Suprapubic skin (tissue), 3 donors: ENCODE data around the gene TBX6.

Source experiments
- EP300 ChIP-seq: sonication (generic); formaldehyde crosslinking; IDR thresholded peaks from one replicate; pipeline ENCODE4 v1.6.1; 2017; ENCODE audit warnings: antibody characterized with exemption
- POLR2A ChIP-seq, 2 donors: fragments of 450-650 bp; IDR thresholded peaks; one replicate each; pipeline ENCODE4 v1.6.1; 2017; ENCODE audit warnings: antibody characterized with exemption in 2 of 2, mild to moderate bottlenecking in 2 of 2, moderate library complexity in 2 of 2
- TF ChIP-seq, protein P1 (sequence below), 2 donors: fragments of 200-600 bp in 1 of 2; fragments of 450-650 bp in 1 of 2; sonication (generic) in 1 of 2; IDR thresholded peaks; one replicate each; pipeline ENCODE4 v1.5.1; 2016 to 2019; ENCODE audit warnings: antibody characterized with exemption in 2 of 2, mild to moderate bottlenecking in 1 of 2, moderate library complexity in 1 of 2

DNA sequence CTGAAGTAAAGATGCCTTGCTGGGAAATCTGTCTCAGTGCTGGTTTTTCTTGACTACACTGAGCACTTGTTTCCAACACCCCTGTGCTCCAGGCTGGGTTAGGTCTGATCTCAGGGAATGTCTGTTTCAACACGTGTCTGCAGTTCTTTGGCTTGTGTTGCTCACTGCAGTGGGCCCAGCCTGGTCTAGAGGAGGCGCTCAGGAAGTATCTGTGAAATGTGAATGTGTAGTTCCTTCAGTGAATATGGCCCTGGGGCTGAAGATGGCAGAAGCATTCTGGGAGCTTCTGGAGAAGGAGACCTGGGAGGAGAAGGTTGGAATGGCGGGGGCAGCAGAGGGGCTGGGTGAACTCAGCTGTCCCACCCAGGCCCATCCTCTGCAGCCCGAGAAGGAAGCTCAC lies 12.4 kb upstream of the TBX6 start:
- TF ChIP-seq, protein P1, sequence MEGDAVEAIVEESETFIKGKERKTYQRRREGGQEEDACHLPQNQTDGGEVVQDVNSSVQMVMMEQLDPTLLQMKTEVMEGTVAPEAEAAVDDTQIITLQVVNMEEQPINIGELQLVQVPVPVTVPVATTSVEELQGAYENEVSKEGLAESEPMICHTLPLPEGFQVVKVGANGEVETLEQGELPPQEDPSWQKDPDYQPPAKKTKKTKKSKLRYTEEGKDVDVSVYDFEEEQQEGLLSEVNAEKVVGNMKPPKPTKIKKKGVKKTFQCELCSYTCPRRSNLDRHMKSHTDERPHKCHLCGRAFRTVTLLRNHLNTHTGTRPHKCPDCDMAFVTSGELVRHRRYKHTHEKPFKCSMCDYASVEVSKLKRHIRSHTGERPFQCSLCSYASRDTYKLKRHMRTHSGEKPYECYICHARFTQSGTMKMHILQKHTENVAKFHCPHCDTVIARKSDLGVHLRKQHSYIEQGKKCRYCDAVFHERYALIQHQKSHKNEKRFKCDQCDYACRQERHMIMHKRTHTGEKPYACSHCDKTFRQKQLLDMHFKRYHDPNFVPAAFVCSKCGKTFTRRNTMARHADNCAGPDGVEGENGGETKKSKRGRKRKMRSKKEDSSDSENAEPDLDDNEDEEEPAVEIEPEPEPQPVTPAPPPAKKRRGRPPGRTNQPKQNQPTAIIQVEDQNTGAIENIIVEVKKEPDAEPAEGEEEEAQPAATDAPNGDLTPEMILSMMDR (IDR thresholded peaks at IDR 0.05): no peak
- no peak for TF ChIP-seq POLR2A (IDR thresholded peaks at IDR 0.05)
- no peak for TF ChIP-seq EP300
